Measurements from ENCODE around the gene MAP7D1.

Gene MAP7D1

GRCh38 chr1:36126797-36127500 lies 29.0 kb upstream of the MAP7D1 start:
- no peak for DNase-seq (ENCODE audit: low read depth)

GRCh38 chr1:36128126-36128904 lies 27.6 kb upstream of the MAP7D1 start:
- DNase-seq (ENCODE audit: low read depth), result no peak

GRCh38 chr1:36128905-36129206 lies 27.1 kb upstream of the MAP7D1 start:
- DNase-seq (ENCODE audit: low read depth), result no peak

- no peak for DNase-seq (ENCODE audit: low read depth)
These were observed 23.9 kb upstream of the MAP7D1 start for GRCh38 chr1:36132029-36132428.

- peak; percentile 96 for DNase-seq (ENCODE audit: low read depth)
These were observed 22.5 kb upstream of the MAP7D1 start for GRCh38 chr1:36133484-36133883.

GRCh38 chr1:36134031-36134430 lies 21.9 kb upstream of the MAP7D1 start:
- DNase-seq (ENCODE audit: low read depth), result no peak

GRCh38 chr1:36134505-36135329 lies 21.2 kb upstream of the MAP7D1 start:
- no peak for DNase-seq (ENCODE audit: low read depth)

- no peak for DNase-seq (ENCODE audit: low read depth)
These were observed 20.7 kb upstream of the MAP7D1 start for GRCh38 chr1:36135330-36135667.

GRCh38 chr1:36135796-36136195 lies 20.2 kb upstream of the MAP7D1 start:
- DNase-seq (ENCODE audit: low read depth), result no peak

- peak; percentile 83 for DNase-seq (ENCODE audit: low read depth)
These were observed 19.4 kb upstream of the MAP7D1 start for GRCh38 chr1:36136535-36136934.

GRCh38 chr1:36137226-36137625 lies 18.7 kb upstream of the MAP7D1 start:
- DNase-seq (ENCODE audit: low read depth), result no peak

GRCh38 chr1:36137776-36138175 lies 18.2 kb upstream of the MAP7D1 start:
- DNase-seq (ENCODE audit: low read depth), result no peak

GRCh38 chr1:36139521-36139920 lies 16.4 kb upstream of the MAP7D1 start:
- DNase-seq (ENCODE audit: low read depth), result no peak

GRCh38 chr1:36142121-36142520 lies 13.8 kb upstream of the MAP7D1 start:
- DNase-seq (ENCODE audit: low read depth), result no peak

GRCh38 chr1:36143424-36143823 lies 12.5 kb upstream of the MAP7D1 start:
- no peak for DNase-seq (ENCODE audit: low read depth)

GRCh38 chr1:36144413-36144812 lies 11.5 kb upstream of the MAP7D1 start:
- no peak for DNase-seq (ENCODE audit: low read depth)

GRCh38 chr1:36148821-36149236 lies 7.1 kb upstream of the MAP7D1 start:
- DNase-seq (ENCODE audit: low read depth), result no peak

GRCh38 chr1:36149237-36149972 lies 6.6 kb upstream of the MAP7D1 start, which contains the start of gene TRAPPC3:
Gene TRAPPC3 (minus strand): TSS chr1:36149486. CDS start chr1:36149378, 108 bp downstream.
- peak; percentile 99 for DNase-seq (ENCODE audit: low read depth)

- DNase-seq (ENCODE audit: low read depth), result no peak
These were observed 6.0 kb upstream of the MAP7D1 start for GRCh38 chr1:36149973-36150295.

GRCh38 chr1:36150296-36151133 lies 5.4 kb upstream of the MAP7D1 start:
- peak; percentile 92 for DNase-seq (ENCODE audit: low read depth)

- no peak for DNase-seq (ENCODE audit: low read depth)
These were observed 4.7 kb upstream of the MAP7D1 start for GRCh38 chr1:36151134-36151844.
